HUES6 (cell line): Measurements from ENCODE around the gene ENAH.

Experiments used
- H3K27ac ChIP-seq: 2 replicates; pipeline ENCODE4 v1.7.0; 2013; ENCODE audit warnings: low read depth, mild to moderate bottlenecking, low read length, inconsistent platforms
- H3K27me3 ChIP-seq: 2 replicates; pipeline ENCODE4 v1.6.1; 2013; ENCODE audit warnings: low read length; ENCODE audit not compliant: control insufficient read depth, insufficient read depth
- H3K36me3 ChIP-seq: 2 replicates; pipeline ENCODE4 v1.6.1; 2013; ENCODE audit warnings: low read length; ENCODE audit not compliant: control insufficient read depth, insufficient read depth
- H3K4me1 ChIP-seq: 2 replicates; pipeline ENCODE4 v1.6.1; 2013; ENCODE audit warnings: low read length; ENCODE audit not compliant: control insufficient read depth, insufficient read depth
- H3K4me3 ChIP-seq: 2 replicates; pipeline ENCODE4 v1.5.1; 2013; ENCODE audit warnings: low read depth, low read length
- H3K9ac ChIP-seq: one replicate; pipeline ENCODE4 v1.6.1; 2013; ENCODE audit warnings: mild to moderate bottlenecking, low read length
- H3K9me3 ChIP-seq: 2 replicates; pipeline ENCODE4 v1.6.1; 2013; ENCODE audit warnings: low read depth, low read length; ENCODE audit not compliant: control insufficient read depth, insufficient read depth

Gene ENAH

GRCh38 chr1:225462714-225463574 is 190.0 kb downstream of the ENAH start:
- H3K4me3 ChIP-seq = no peak overlapping the region
- H3K9ac ChIP-seq = no peak overlapping the region

GRCh38 chr1:225462429-225462713 is 190.6 kb downstream of the ENAH start:
- Histone ChIP-seq H3K4me1 (peaks cover 51% of the 10 kb centered on the region), H3K9me3 (no peaks in the 10 kb centered on the region), H3K4me3 (no peak overlapping the region), H3K27ac (no peak overlapping the region), H3K27me3 (no peaks in the 10 kb centered on the region), H3K36me3 (no peaks in the 10 kb centered on the region), H3K9ac (no peak overlapping the region)

More at GRCh38 chr1:225462714-225463574, 190.0 kb downstream of the ENAH start:
- Histone ChIP-seq H3K36me3 (no peaks in the 10 kb centered on the region), H3K4me1 (peaks cover 51% of the 10 kb centered on the region), H3K9me3 (no peaks in the 10 kb centered on the region), H3K27ac (no peak overlapping the region), H3K27me3 (no peaks in the 10 kb centered on the region)

- H3K9ac ChIP-seq = no peak overlapping the region
- H3K27me3 ChIP-seq = no peaks in the 10 kb centered on the region
- peaks cover 51% of the 10 kb centered on the region for H3K4me1 ChIP-seq
- H3K4me3 ChIP-seq = no peak overlapping the region
- H3K36me3 ChIP-seq = no peaks in the 10 kb centered on the region
- H3K27ac ChIP-seq = no peak overlapping the region
- H3K9me3 ChIP-seq = no peaks in the 10 kb centered on the region
Observed at GRCh38 chr1:225461533-225462428, 191.1 kb downstream of the ENAH start.

GRCh38 chr1:225460737-225461532 is 192.0 kb downstream of the ENAH start:
- Histone ChIP-seq H3K27me3 (no peaks in the 10 kb centered on the region), H3K9me3 (no peaks in the 10 kb centered on the region), H3K27ac (no peak overlapping the region), H3K4me1 (peaks cover 51% of the 10 kb centered on the region), H3K36me3 (no peaks in the 10 kb centered on the region), H3K4me3 (no peak overlapping the region), H3K9ac (no peak overlapping the region)

GRCh38 chr1:225460021-225460736 is 192.7 kb downstream of the ENAH start:
- Histone ChIP-seq H3K9ac (no peak overlapping the region), H3K27ac (no peak overlapping the region), H3K4me1 (peaks cover 43% of the 10 kb centered on the region), H3K4me3 (no peak overlapping the region), H3K27me3 (no peaks in the 10 kb centered on the region), H3K36me3 (no peaks in the 10 kb centered on the region), H3K9me3 (no peaks in the 10 kb centered on the region)

DNA sequence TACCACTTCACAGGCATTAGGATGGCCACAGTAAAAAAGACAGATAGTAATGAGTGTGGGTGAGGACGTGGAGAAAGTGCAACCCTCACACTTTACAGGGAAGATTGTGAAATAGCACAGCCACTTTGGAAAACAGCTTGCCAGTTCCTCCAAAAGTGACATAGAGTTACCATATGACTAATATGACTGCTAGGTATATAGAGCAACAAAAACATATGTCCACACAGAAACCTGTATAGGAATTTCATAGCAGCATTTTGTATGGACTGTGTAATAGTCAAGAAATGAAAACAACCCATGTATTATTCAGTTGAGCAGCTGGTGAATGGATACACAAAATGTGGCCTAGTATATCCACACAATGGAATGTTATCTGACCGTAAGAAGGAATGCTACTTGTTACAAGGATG is 194.7 kb downstream of the ENAH start:
- Histone ChIP-seq H3K27ac (no peak overlapping the region), H3K9ac (no peak overlapping the region), H3K4me3 (no peak overlapping the region), H3K9me3 (no peaks in the 10 kb centered on the region), H3K4me1 (peaks cover 26% of the 10 kb centered on the region), H3K36me3 (no peaks in the 10 kb centered on the region), H3K27me3 (no peaks in the 10 kb centered on the region)

GRCh38 chr1:225454733-225455132 is 198.2 kb downstream of the ENAH start:
- no peaks in the 10 kb centered on the region for H3K36me3 ChIP-seq
- H3K4me3 ChIP-seq = no peak overlapping the region
- no peaks in the 10 kb centered on the region for H3K9me3 ChIP-seq
- no peaks in the 10 kb centered on the region for H3K27me3 ChIP-seq
- no peak overlapping the region for H3K9ac ChIP-seq
- peaks cover 1% of the 10 kb centered on the region; the same call in 1 of the 2 replicates for H3K4me1 ChIP-seq
- H3K27ac ChIP-seq = no peak overlapping the region

GRCh38 chr1:225453797-225454648 is 198.9 kb downstream of the ENAH start:
- Histone ChIP-seq H3K27me3 (no peaks in the 10 kb centered on the region), H3K4me1 (no peaks in the 10 kb centered on the region), H3K9ac (no peak overlapping the region), H3K9me3 (no peaks in the 10 kb centered on the region), H3K36me3 (no peaks in the 10 kb centered on the region), H3K4me3 (no peak overlapping the region), H3K27ac (no peak overlapping the region)

GRCh38 chr1:225451840-225452515 is 200.9 kb downstream of the ENAH start:
- Histone ChIP-seq H3K27me3 (no peaks in the 10 kb centered on the region), H3K27ac (no peak overlapping the region), H3K4me1 (peaks cover 11% of the 10 kb centered on the region)

More at GRCh38 chr1:225451840-225452515, 200.9 kb downstream of the ENAH start:
- Histone ChIP-seq H3K9me3 (no peaks in the 10 kb centered on the region), H3K4me3 (no peak overlapping the region), H3K9ac (no peak overlapping the region), H3K36me3 (no peaks in the 10 kb centered on the region)
